HepG2 (cell line): ENCODE measurements around the gene WDR54. TPM values are rescaled to one million over a fixed set of nuclear protein-coding genes. Genes with fewer than 3 reads are reported as not detected.
A peak's percentile ranks its signal among the peaks of the same experiment; 100 is the strongest.

ENCODE experiments used
- ATAC-seq: fragments of 200-7000 bp; cut with Tn5 transposase; 3 replicates; pipeline ENCODE4 v1.9.1; 2020; ENCODE audit warnings: mild to moderate bottlenecking, moderate library complexity
- BruUV-seq: library from RNA; stranded (reverse); fragments of 400-500 nt; replicated peaks from 2 replicates; lab custom pipeline; 2021; lab: Mats Ljungman, UMichigan
- CTCF ChIA-PET: fragments of 300-600 bp; formaldehyde crosslinking; extraction: SDS; loops from one replicate; lab custom pipeline; 2021; ENCODE audit warnings: low total read pairs, inconsistent platforms, low intra/inter-chr PET ratio; lab: Yijun Ruan, JAX
- POLR2A ChIA-PET: fragments of 350-600 bp; sonication (Branson Sonifier 250); formaldehyde crosslinking; loops from one replicate; lab custom pipeline; 2020; ENCODE audit warnings: antibody characterized with exemption, inconsistent platforms; lab: Yijun Ruan, JAX
- DNase-seq: peaks from one replicate; pipeline ENCODE4 v3.0.0-alpha.2; 2015; ENCODE audit warnings: low spot score
- FAIRE-seq: peaks from 3 replicates; lab custom pipeline; 2011; peaks lifted over from hg19 to GRCh38; lab: Jason Lieb, UNC
- H2AFZ ChIP-seq: one replicate; pipeline ENCODE4 v1.6.1; 2011; ENCODE audit warnings: low read length, inconsistent platforms
- H3K27ac ChIP-seq: fragments of 300-600 bp; 3 replicates; pipeline ENCODE4 v1.8.0; 2011; ENCODE audit warnings: mixed run types, mild to moderate bottlenecking, mixed read lengths, low read length, inconsistent platforms; ENCODE audit not compliant: insufficient read depth; ENCODE audit errors: extremely low read length
- H3K27me3 ChIP-seq, 2 experiments: fragments of 200-600 bp in 1 of 2; 2 replicates in 1 of 2; 3 replicates in 1 of 2; pipeline versions ENCODE4 v1.6.0 to v1.8.0; 2011; ENCODE audit warnings: low read length in 2 of 2, mild to moderate bottlenecking in 2 of 2, moderate library complexity in 2 of 2, inconsistent platforms in 1 of 2; ENCODE audit not compliant: insufficient read depth in 2 of 2, control insufficient read depth in 1 of 2
- H3K36me3 ChIP-seq, 2 experiments: fragments of 200-600 bp in 1 of 2; replicated peaks in 1 of 2; 2 replicates in 1 of 2; 3 replicates in 1 of 2; pipeline versions ENCODE4 v1.5.1 to v1.8.0; 2011; ENCODE audit warnings: low read length in 2 of 2, inconsistent platforms in 1 of 2; ENCODE audit not compliant: insufficient read depth in 2 of 2, control insufficient read depth in 1 of 2
- H3K4me1 ChIP-seq: 2 replicates; pipeline ENCODE4 v1.5.1; 2012; ENCODE audit warnings: low read length, inconsistent platforms; ENCODE audit not compliant: insufficient read depth
- H3K4me2 ChIP-seq: 2 replicates; pipeline ENCODE4 v1.6.0; 2011; ENCODE audit warnings: low read depth, low read length, inconsistent platforms
- H3K4me3 ChIP-seq, 3 experiments: fragments of 200-600 bp in 1 of 3; sonication (generic), shearing (Covaris generic) in 1 of 3; replicated peaks in 1 of 3; 2 replicates each; pipeline ENCODE4 v1.5.1; 2011 to 2016; ENCODE audit warnings: low read length in 3 of 3, inconsistent platforms in 2 of 3, low read depth in 2 of 3, mild to moderate bottlenecking in 2 of 3, control low read depth in 1 of 3, mixed read lengths in 1 of 3; ENCODE audit not compliant: insufficient read depth in 1 of 3
- H3K79me2 ChIP-seq: one replicate; pipeline ENCODE4 v1.6.1; 2011; ENCODE audit warnings: low read length, inconsistent platforms; ENCODE audit not compliant: insufficient read depth
- H3K9ac ChIP-seq: 2 replicates; pipeline ENCODE4 v1.6.0; 2011; ENCODE audit warnings: mild to moderate bottlenecking, low read depth, low read length, inconsistent platforms; ENCODE audit not compliant: insufficient read depth
- H3K9me3 ChIP-seq: 2 replicates; pipeline ENCODE4 v1.5.1; 2012; ENCODE audit warnings: mild to moderate bottlenecking, low read length
- H4K20me1 ChIP-seq: 2 replicates; pipeline ENCODE4 v1.6.0; 2011; ENCODE audit warnings: inconsistent platforms, mild to moderate bottlenecking, low read length, moderate library complexity; ENCODE audit not compliant: insufficient read depth
- AGO2 ChIP-seq: fragments of 200-400 bp; formaldehyde crosslinking; optimal IDR thresholded peaks from 2 replicates; pipeline ENCODE3; 2017; ENCODE audit warnings: mild to moderate bottlenecking, low read depth, low read length, moderate library complexity
- ARNT2 ChIP-seq: sonication (generic); formaldehyde crosslinking; IDR thresholded peaks from 2 replicates; pipeline ENCODE4 v1.8.0; 2022; ENCODE audit warnings: mild to moderate bottlenecking, low read depth, missing genetic modification reagents, moderate library complexity
- CC2D1A ChIP-seq: sonication (generic); formaldehyde crosslinking; IDR thresholded peaks from 2 replicates; pipeline ENCODE4 v1.8.1; 2023; ENCODE audit warnings: mild to moderate bottlenecking, missing genetic modification reagents
- GTF3A ChIP-seq: sonication (generic); formaldehyde crosslinking; conservative IDR thresholded peaks from 2 replicates; pipeline ENCODE4 v1.4.0; 2020; ENCODE audit warnings: mild to moderate bottlenecking, missing genetic modification reagents
- HNF4G ChIP-seq, 2 experiments: sonication (generic) in 1 of 2; formaldehyde crosslinking in 1 of 2; IDR thresholded peaks; 2 replicates each; pipeline versions ENCODE4 v1.4.0 to v1.6.1; 2011 to 2020; ENCODE audit warnings: borderline replicate concordance in 2 of 2, low read depth in 2 of 2, mild to moderate bottlenecking in 2 of 2, low read length in 1 of 2, missing genetic modification reagents in 1 of 2, moderate library complexity in 1 of 2
- HOXD1 ChIP-seq: sonication (generic); formaldehyde crosslinking; IDR thresholded peaks from 2 replicates; pipeline ENCODE4 v1.5.0; 2020; ENCODE audit warnings: missing genetic modification reagents
- RFX1 ChIP-seq: fragments of 450-650 bp; IDR thresholded peaks from 2 replicates; pipeline ENCODE4 v1.6.1; 2017
- STAG1 ChIP-seq: sonication (generic); formaldehyde crosslinking; IDR thresholded peaks from 2 replicates; pipeline ENCODE4 v1.4.0; 2020; ENCODE audit warnings: missing genetic modification reagents
- TAF15 ChIP-seq: fragments of 200-400 bp; formaldehyde crosslinking; IDR thresholded peaks from one replicate; pipeline ENCODE4 v1.6.1; 2018; ENCODE audit warnings: mild to moderate bottlenecking, low read depth, low read length; ENCODE audit not compliant: poor library complexity, severe bottlenecking
- ZHX2 ChIP-seq, 2 experiments: sonication (generic) in 1 of 2; formaldehyde crosslinking in 1 of 2; IDR thresholded peaks; 2 replicates each; pipeline versions ENCODE4 v1.6.1 to v1.9.0; 2014 to 2022; ENCODE audit warnings: antibody characterized with exemption in 1 of 2, borderline replicate concordance in 1 of 2, inconsistent platforms in 1 of 2, low read depth in 1 of 2, missing genetic modification reagents in 1 of 2
- ZNF460 ChIP-seq: sonication (generic); formaldehyde crosslinking; IDR thresholded peaks from 2 replicates; pipeline ENCODE4 v1.5.1; 2020; ENCODE audit warnings: missing genetic modification reagents, mild to moderate bottlenecking, borderline replicate concordance
- ZNF839 ChIP-seq: sonication (generic); formaldehyde crosslinking; IDR thresholded peaks from 2 replicates; pipeline ENCODE4 v1.4.0; 2020; ENCODE audit warnings: missing genetic modification reagents, mild to moderate bottlenecking, borderline replicate concordance
- ZNF891 ChIP-seq: sonication (generic); formaldehyde crosslinking; IDR thresholded peaks from 2 replicates; pipeline ENCODE4 v1.5.0; 2020; ENCODE audit warnings: mild to moderate bottlenecking, missing genetic modification reagents
- ZSCAN20 ChIP-seq: sonication (generic); formaldehyde crosslinking; IDR thresholded peaks from 2 replicates; pipeline ENCODE4 v1.4.0; 2020; ENCODE audit warnings: missing genetic modification reagents, mild to moderate bottlenecking, borderline replicate concordance
- ZZZ3 ChIP-seq: sonication (generic); formaldehyde crosslinking; IDR thresholded peaks from 2 replicates; pipeline ENCODE4 v1.4.0; 2020; ENCODE audit warnings: missing genetic modification reagents, mild to moderate bottlenecking, borderline replicate concordance
- WGBS: methylation state at CpG from one replicate; pipeline ENCODE4 v1.1.6; 2017; ENCODE audit warnings: low lambda C conversion rate; 5-methylcytosine and 5-hydroxymethylcytosine counted together
- in situ Hi-C: cut with HindIII; loops from 2 replicates; pipeline ENCODE4 v1.10.0; 2017; ENCODE audit warnings: low pct_unique_long_range_greater_than_20kb; ENCODE audit not compliant: extremely low pct_ligation_motif_present
- intact Hi-C: fragments of 100-400 bp; cut with micrococcal nuclease; formaldehyde crosslinking; loops from one replicate; pipeline ENCODE4 v1.10.0; 2022; ENCODE audit not compliant: unreplicated experiment
- polyA plus RNA-seq, 8 experiments: library from polyadenylated mRNA; depleted of rRNA in 3 of 8; stranded (reverse) in 7 of 8; unstranded in 1 of 8; fragments of >200 nt; fragmentation: Illumina TruSeq in 4 of 8; extraction: Trizol in 4 of 8; gene quantifications; 2 replicates each; pipeline versions ENCODE4 v1.2.1 to v1.2.3, GENCODE V29; 2011 to 2016; ENCODE audit warnings: low read depth in 4 of 8, missing spikeins in 1 of 8, mixed read lengths in 1 of 8; ENCODE audit not compliant: insufficient read depth in 1 of 8
- total RNA-seq, 5 experiments: library from RNA; depleted of rRNA; stranded (reverse); fragments of >200 nt; fragmentation: Illumina TruSeq; extraction: Trizol; gene quantifications; 2 replicates each; pipeline ENCODE4 v1.2.3, GENCODE V29; 2016; ENCODE audit warnings: low read depth in 1 of 5
- TF ChIP-seq, protein P1 (sequence below): sonication (generic); formaldehyde crosslinking; IDR thresholded peaks from 2 replicates; pipeline ENCODE4 v1.5.1; 2020; ENCODE audit warnings: mild to moderate bottlenecking, missing genetic modification reagents, moderate library complexity

WDR54 gene
- total and polyA plus RNA-seq, 2 of the 13 experiments (the other 11 are each of a cell fraction or from before 2014, with no cell fraction given) = 2.0 to 17.3 TPM

GRCh38 chr2:74474481-74474880 is 53.0 kb downstream of the WDR54 start (continued):
- no peak for TF ChIP-seq ZHX2 (IDR thresholded peaks at IDR 0.05; ENCODE audit: low read depth)
- TF ChIP-seq ZHX2 (CRISPR knock-in tag; IDR thresholded peaks at IDR 0.05; ENCODE audit: borderline replicate concordance) = no peak
- no peak for TF ChIP-seq HNF4G (IDR thresholded peaks at IDR 0.05; ENCODE audit: borderline replicate concordance, low read depth, low read length)
- TF ChIP-seq HNF4G (CRISPR knock-in tag; IDR thresholded peaks at IDR 0.05; ENCODE audit: borderline replicate concordance, low read depth) = no peak
- TF ChIP-seq ARNT2 = no peak
- no peak for TF ChIP-seq HOXD1 (CRISPR knock-in tag)
- TF ChIP-seq, all 625 proteins: peak for 3

DNA sequence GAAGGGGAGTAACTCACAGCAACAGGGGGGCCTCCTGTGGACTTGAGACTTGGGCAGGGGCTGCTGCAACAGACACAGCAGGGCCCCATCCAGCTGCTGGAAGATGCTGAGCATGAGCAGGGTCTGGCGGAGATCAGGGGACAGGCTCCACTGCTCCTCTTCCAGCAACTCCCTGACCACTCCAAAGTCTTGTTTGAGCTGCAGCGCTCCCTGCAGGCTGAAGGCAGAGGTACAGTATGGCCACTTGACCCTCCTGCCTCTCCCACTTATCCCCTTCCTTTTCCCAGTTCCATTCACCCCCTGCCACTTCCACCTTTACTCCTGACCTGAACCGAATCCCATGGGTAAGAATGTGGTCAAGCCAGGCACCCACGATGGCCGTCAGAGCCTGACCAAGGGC is 53.4 kb downstream of the WDR54 start:
- H3K36me3 ChIP-seq = peaks cover 7 to 23% of the 10 kb centered on the region in 2 experiments
- DNase-seq = no peak
- H3K27ac ChIP-seq = no peak overlapping the region
- CTCF ChIA-PET = no interaction called here
- no peaks in the 10 kb centered on the region for H3K9me3 ChIP-seq
- POLR2A ChIA-PET = interaction anchor here (0.6 to 20.6 kb wide), 8 partner anchors 7 to 55 kb away, joined by 3 to 795 read pairs (median 5); partner anchors contain the start of genes CCDC142, HTRA2, INO80B and LBX2
- no peak overlapping the region for H2AFZ ChIP-seq
- H3K79me2 ChIP-seq = peaks cover 16% of the 10 kb centered on the region
- no peaks in the 10 kb centered on the region for H4K20me1 ChIP-seq
- peaks cover 56% of the 10 kb centered on the region for H3K4me1 ChIP-seq
- H3K4me3 ChIP-seq = no peak overlapping the region
- in situ Hi-C loops = no loop called here
- no peak for ATAC-seq
- no peaks in the 10 kb centered on the region; a peak in 1 of 5 replicates for H3K27me3 ChIP-seq
- H3K9ac ChIP-seq = no peak overlapping the region
- intact Hi-C loops = no loop called here
- FAIRE-seq = no peak
- no TSS peak for BruUV-seq
- WGBS = 92% methylated on average over 4 of the region's 5 CpGs
- H3K4me2 ChIP-seq = no peak overlapping the region
- TF ChIP-seq, protein P1, sequence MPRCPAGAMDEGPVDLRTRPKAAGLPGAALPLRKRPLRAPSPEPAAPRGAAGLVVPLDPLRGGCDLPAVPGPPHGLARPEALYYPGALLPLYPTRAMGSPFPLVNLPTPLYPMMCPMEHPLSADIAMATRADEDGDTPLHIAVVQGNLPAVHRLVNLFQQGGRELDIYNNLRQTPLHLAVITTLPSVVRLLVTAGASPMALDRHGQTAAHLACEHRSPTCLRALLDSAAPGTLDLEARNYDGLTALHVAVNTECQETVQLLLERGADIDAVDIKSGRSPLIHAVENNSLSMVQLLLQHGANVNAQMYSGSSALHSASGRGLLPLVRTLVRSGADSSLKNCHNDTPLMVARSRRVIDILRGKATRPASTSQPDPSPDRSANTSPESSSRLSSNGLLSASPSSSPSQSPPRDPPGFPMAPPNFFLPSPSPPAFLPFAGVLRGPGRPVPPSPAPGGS (CRISPR knock-in tag) = no peak
- TF ChIP-seq ZNF839 (CRISPR knock-in tag) = no peak
- TF ChIP-seq ZZZ3 (CRISPR knock-in tag) = no peak
- TF ChIP-seq ZSCAN20 (CRISPR knock-in tag) = no peak
- TF ChIP-seq HNF4G (IDR thresholded peaks at IDR 0.05; ENCODE audit: borderline replicate concordance, low read depth, low read length) = no peak
- no peak for TF ChIP-seq HNF4G (CRISPR knock-in tag; IDR thresholded peaks at IDR 0.05; ENCODE audit: borderline replicate concordance, low read depth)
- no peak for TF ChIP-seq ZNF460 (CRISPR knock-in tag)
- peak; percentile 40 for TF ChIP-seq STAG1
- no peak for TF ChIP-seq CC2D1A (CRISPR knock-in tag)
- no peak for TF ChIP-seq RFX1
- TF ChIP-seq GTF3A (CRISPR knock-in tag) = no peak
- TF ChIP-seq ZNF891 (CRISPR knock-in tag) = 0 out of 2 replicates have a peak, but pooled peaks have one; percentile 24
- peak; percentile 49 for TF ChIP-seq AGO2
- TF ChIP-seq TAF15 = no peak
